Liver (tissue), 9 donors: ENCODE results near the gene TAS2R14. TPM values are rescaled to one million over a fixed set of nuclear protein-coding genes. Genes with fewer than 3 reads are reported as not detected.

Source experiments
- DNase-seq: peaks from one replicate; pipeline ENCODE4 v3.0.0-alpha.2; 2017; ENCODE audit warnings: low spot score
- H3K27ac ChIP-seq, 2 donors: one replicate each; pipeline ENCODE4 v1.7.0; 2013; ENCODE audit warnings: inconsistent platforms in 2 of 2, low read length in 2 of 2, control low read depth in 1 of 2, low read depth in 1 of 2, mild to moderate bottlenecking in 1 of 2
- H3K27me3 ChIP-seq, 4 donors: one replicate each; pipeline versions ENCODE4 v1.6.1 to v1.7.0; 2013; ENCODE audit warnings: low read length in 3 of 4, inconsistent platforms in 1 of 4, mild to moderate bottlenecking in 1 of 4, moderate library complexity in 1 of 4; ENCODE audit not compliant: control insufficient read depth in 4 of 4, insufficient read depth in 4 of 4
- H3K36me3 ChIP-seq, 4 donors: one replicate each; pipeline versions ENCODE4 v1.6.1 to v1.7.0; 2013; ENCODE audit warnings: low read length in 3 of 4, mild to moderate bottlenecking in 3 of 4, low read depth in 1 of 4, moderate library complexity in 1 of 4; ENCODE audit not compliant: control insufficient read depth in 4 of 4, insufficient read depth in 3 of 4
- H3K4me1 ChIP-seq, 4 donors: one replicate each; pipeline versions ENCODE4 v1.6.1 to v1.7.0; 2013; ENCODE audit warnings: low read length in 3 of 4, mild to moderate bottlenecking in 3 of 4, moderate library complexity in 1 of 4; ENCODE audit not compliant: control insufficient read depth in 4 of 4, insufficient read depth in 4 of 4
- H3K4me3 ChIP-seq, 3 donors: one replicate each; pipeline versions ENCODE4 v1.6.1 to v1.7.0; 2013; ENCODE audit warnings: low read length in 3 of 3, control low read depth in 1 of 3, low read depth in 1 of 3, mild to moderate bottlenecking in 1 of 3
- H3K9ac ChIP-seq, 2 donors: one replicate each; pipeline ENCODE4 v1.7.0; 2013; ENCODE audit warnings: low read length in 2 of 2, mild to moderate bottlenecking in 2 of 2, moderate library complexity in 2 of 2, control low read depth in 1 of 2, low read depth in 1 of 2
- H3K9me3 ChIP-seq, 4 donors: one replicate each; pipeline versions ENCODE4 v1.6.1 to v1.7.0; 2013; ENCODE audit warnings: low read length in 3 of 4; ENCODE audit not compliant: control insufficient read depth in 4 of 4
- FOXA1 ChIP-seq: IDR thresholded peaks from 2 replicates; pipeline ENCODE4 v1.6.1; 2016; ENCODE audit warnings: antibody characterized with exemption
- FOXA2 ChIP-seq: IDR thresholded peaks from 2 replicates; pipeline ENCODE4 v1.6.1; 2016; ENCODE audit warnings: antibody characterized with exemption
- GABPA ChIP-seq, 2 donors: IDR thresholded peaks in 1 of 2; conservative IDR thresholded peaks in 1 of 2; 2 replicates each; pipeline ENCODE4 v1.6.1; 2016; ENCODE audit warnings: antibody characterized with exemption in 2 of 2, mild to moderate bottlenecking in 1 of 2, moderate library complexity in 1 of 2
- HNF4A ChIP-seq, 2 donors: conservative IDR thresholded peaks; 2 replicates each; pipeline ENCODE4 v1.6.1; 2016; ENCODE audit warnings: antibody characterized with exemption in 2 of 2, mild to moderate bottlenecking in 2 of 2
- HNF4G ChIP-seq: IDR thresholded peaks from 2 replicates; pipeline ENCODE4 v1.6.1; 2016; ENCODE audit warnings: antibody characterized with exemption
- JUND ChIP-seq, 2 donors: IDR thresholded peaks; 2 replicates each; pipeline ENCODE4 v1.6.1; 2016; ENCODE audit warnings: antibody characterized with exemption in 2 of 2
- NR2F2 ChIP-seq: IDR thresholded peaks from 2 replicates; pipeline ENCODE4 v1.6.1; 2016; ENCODE audit warnings: antibody characterized with exemption
- RAD21 ChIP-seq, 2 donors: IDR thresholded peaks; 2 replicates each; pipeline ENCODE4 v1.6.1; 2016; ENCODE audit warnings: antibody characterized with exemption in 2 of 2, mild to moderate bottlenecking in 2 of 2
- RXRA ChIP-seq, 2 donors: IDR thresholded peaks; 2 replicates each; pipeline ENCODE4 v1.6.1; 2017 to 2018; ENCODE audit warnings: antibody characterized with exemption in 2 of 2, mild to moderate bottlenecking in 1 of 2
- SP1 ChIP-seq: IDR thresholded peaks from 2 replicates; pipeline ENCODE4 v1.6.1; 2018; ENCODE audit warnings: antibody characterized with exemption, mild to moderate bottlenecking
- TAF1 ChIP-seq: conservative IDR thresholded peaks from 2 replicates; pipeline ENCODE4 v1.6.1; 2016; ENCODE audit warnings: antibody characterized with exemption, mild to moderate bottlenecking
- YY1 ChIP-seq: IDR thresholded peaks from 2 replicates; pipeline ENCODE4 v1.6.1; 2016; ENCODE audit warnings: antibody characterized with exemption, mild to moderate bottlenecking
- WGBS: extraction: QIAGEN DNeasy Blood & Tissue Kit; methylation state at CpG from one replicate; pipeline ENCODE4 v1.1.7; 2013; 5-methylcytosine and 5-hydroxymethylcytosine counted together
- polyA plus RNA-seq, 2 donors: library from polyadenylated mRNA; stranded (reverse) in 1 of 2; unstranded in 1 of 2; fragments of 200-250 nt in 1 of 2; fragments of >200 nt in 1 of 2; fragmentation: Nextera tagmentation in 1 of 2; extraction: Ambion mirVana in 1 of 2; gene quantifications; one replicate each; pipeline versions ENCODE4 v1.2.1 to v1.2.3, GENCODE V29; 2013 to 2015
- total RNA-seq, 2 donors: library from RNA; depleted of rRNA; stranded (reverse); fragments of >200 nt; gene quantifications; one replicate each; pipeline ENCODE4 v1.2.3, GENCODE V29; 2014
- TF ChIP-seq, protein P1 (sequence below): fragments of 150-350 bp; IDR thresholded peaks from 2 replicates; pipeline ENCODE4 v1.5.1; 2017; ENCODE audit warnings: improper control_type of control experiment, low read depth, low read length; ENCODE audit not compliant: missing input control
- TF ChIP-seq, protein P2 (sequence below): IDR thresholded peaks from 2 replicates; pipeline ENCODE4 v1.6.1; 2016; ENCODE audit warnings: antibody characterized with exemption, mild to moderate bottlenecking
- TF ChIP-seq, protein P3 (sequence below): IDR thresholded peaks from 2 replicates; pipeline ENCODE4 v1.6.1; 2016; ENCODE audit warnings: antibody characterized with exemption
- TF ChIP-seq, protein P4 (sequence below): IDR thresholded peaks from 2 replicates; pipeline ENCODE4 v1.6.1; 2016; ENCODE audit warnings: antibody characterized with exemption
- TF ChIP-seq, protein P5 (sequence below): IDR thresholded peaks from 2 replicates; pipeline ENCODE4 v1.6.1; 2016; ENCODE audit warnings: antibody characterized with exemption
- donor health status: healthy.
- donor health status: healthy.
- donor health status: healthy.
- donor health status: healthy.
- donor health status: healthy.

TAS2R14 gene
- total and polyA plus RNA-seq, 4 donors, result 0.16 to 6.9 (median 1.5) TPM

DNA sequence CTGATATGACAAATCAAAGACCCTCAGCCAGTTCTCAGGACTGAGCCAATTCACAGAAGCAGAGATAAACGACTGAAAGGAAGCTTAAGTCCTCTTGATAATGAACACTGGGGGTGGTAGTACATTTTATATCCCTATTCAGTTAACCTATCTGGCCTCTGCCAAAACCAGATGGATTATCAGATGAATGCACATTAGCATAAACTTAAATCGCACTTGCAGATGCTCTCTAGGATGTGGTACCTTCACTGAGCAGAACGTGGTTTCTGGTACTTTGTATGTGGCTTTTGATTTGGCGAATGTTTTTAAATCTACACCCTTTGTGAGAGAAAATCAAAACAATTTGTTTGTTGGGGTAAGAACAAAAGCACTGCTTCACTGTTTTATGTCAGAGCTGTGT is 21.1 kb upstream of the TAS2R14 start:
- no peaks in the 10 kb centered on the region for H3K27me3 ChIP-seq
- no peaks in the 10 kb centered on the region for H3K9me3 ChIP-seq
- 78% methylated on average over 4 of the region's 4 CpGs for WGBS
- H3K4me1 ChIP-seq, result no peaks in the 10 kb centered on the region
- DNase-seq, result no peak
- TF ChIP-seq RXRA (IDR thresholded peaks at IDR 0.05), result no peak
- TF ChIP-seq YY1, result no peak
- TF ChIP-seq, protein P1, sequence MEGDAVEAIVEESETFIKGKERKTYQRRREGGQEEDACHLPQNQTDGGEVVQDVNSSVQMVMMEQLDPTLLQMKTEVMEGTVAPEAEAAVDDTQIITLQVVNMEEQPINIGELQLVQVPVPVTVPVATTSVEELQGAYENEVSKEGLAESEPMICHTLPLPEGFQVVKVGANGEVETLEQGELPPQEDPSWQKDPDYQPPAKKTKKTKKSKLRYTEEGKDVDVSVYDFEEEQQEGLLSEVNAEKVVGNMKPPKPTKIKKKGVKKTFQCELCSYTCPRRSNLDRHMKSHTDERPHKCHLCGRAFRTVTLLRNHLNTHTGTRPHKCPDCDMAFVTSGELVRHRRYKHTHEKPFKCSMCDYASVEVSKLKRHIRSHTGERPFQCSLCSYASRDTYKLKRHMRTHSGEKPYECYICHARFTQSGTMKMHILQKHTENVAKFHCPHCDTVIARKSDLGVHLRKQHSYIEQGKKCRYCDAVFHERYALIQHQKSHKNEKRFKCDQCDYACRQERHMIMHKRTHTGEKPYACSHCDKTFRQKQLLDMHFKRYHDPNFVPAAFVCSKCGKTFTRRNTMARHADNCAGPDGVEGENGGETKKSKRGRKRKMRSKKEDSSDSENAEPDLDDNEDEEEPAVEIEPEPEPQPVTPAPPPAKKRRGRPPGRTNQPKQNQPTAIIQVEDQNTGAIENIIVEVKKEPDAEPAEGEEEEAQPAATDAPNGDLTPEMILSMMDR, result no peak
- TF ChIP-seq GABPA (IDR thresholded peaks at IDR 0.05 in 1 of 2, conservative IDR thresholded peaks at IDR 0.05 in 1 of 2), result no peak
- no peak for TF ChIP-seq JUND (IDR thresholded peaks at IDR 0.05)
- no peak for TF ChIP-seq FOXA1
- no peak for TF ChIP-seq HNF4G
- no peak for TF ChIP-seq SP1
- TF ChIP-seq TAF1, result no peak
- TF ChIP-seq, protein P2, sequence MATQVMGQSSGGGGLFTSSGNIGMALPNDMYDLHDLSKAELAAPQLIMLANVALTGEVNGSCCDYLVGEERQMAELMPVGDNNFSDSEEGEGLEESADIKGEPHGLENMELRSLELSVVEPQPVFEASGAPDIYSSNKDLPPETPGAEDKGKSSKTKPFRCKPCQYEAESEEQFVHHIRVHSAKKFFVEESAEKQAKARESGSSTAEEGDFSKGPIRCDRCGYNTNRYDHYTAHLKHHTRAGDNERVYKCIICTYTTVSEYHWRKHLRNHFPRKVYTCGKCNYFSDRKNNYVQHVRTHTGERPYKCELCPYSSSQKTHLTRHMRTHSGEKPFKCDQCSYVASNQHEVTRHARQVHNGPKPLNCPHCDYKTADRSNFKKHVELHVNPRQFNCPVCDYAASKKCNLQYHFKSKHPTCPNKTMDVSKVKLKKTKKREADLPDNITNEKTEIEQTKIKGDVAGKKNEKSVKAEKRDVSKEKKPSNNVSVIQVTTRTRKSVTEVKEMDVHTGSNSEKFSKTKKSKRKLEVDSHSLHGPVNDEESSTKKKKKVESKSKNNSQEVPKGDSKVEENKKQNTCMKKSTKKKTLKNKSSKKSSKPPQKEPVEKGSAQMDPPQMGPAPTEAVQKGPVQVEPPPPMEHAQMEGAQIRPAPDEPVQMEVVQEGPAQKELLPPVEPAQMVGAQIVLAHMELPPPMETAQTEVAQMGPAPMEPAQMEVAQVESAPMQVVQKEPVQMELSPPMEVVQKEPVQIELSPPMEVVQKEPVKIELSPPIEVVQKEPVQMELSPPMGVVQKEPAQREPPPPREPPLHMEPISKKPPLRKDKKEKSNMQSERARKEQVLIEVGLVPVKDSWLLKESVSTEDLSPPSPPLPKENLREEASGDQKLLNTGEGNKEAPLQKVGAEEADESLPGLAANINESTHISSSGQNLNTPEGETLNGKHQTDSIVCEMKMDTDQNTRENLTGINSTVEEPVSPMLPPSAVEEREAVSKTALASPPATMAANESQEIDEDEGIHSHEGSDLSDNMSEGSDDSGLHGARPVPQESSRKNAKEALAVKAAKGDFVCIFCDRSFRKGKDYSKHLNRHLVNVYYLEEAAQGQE, result no peak
- TF ChIP-seq NR2F2, result no peak
- TF ChIP-seq, protein P3, sequence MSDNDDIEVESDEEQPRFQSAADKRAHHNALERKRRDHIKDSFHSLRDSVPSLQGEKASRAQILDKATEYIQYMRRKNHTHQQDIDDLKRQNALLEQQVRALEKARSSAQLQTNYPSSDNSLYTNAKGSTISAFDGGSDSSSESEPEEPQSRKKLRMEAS, result no peak
- TF ChIP-seq, protein P4, sequence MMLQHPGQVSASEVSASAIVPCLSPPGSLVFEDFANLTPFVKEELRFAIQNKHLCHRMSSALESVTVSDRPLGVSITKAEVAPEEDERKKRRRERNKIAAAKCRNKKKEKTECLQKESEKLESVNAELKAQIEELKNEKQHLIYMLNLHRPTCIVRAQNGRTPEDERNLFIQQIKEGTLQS, result no peak
- TF ChIP-seq FOXA2, result no peak
- no peak for TF ChIP-seq HNF4A (conservative IDR thresholded peaks at IDR 0.05)
- H3K36me3 ChIP-seq, result no peaks in the 10 kb centered on the region
- no peak overlapping the region for H3K27ac ChIP-seq
- H3K9ac ChIP-seq, result no peak overlapping the region
- H3K4me3 ChIP-seq, result no peak overlapping the region

DNA sequence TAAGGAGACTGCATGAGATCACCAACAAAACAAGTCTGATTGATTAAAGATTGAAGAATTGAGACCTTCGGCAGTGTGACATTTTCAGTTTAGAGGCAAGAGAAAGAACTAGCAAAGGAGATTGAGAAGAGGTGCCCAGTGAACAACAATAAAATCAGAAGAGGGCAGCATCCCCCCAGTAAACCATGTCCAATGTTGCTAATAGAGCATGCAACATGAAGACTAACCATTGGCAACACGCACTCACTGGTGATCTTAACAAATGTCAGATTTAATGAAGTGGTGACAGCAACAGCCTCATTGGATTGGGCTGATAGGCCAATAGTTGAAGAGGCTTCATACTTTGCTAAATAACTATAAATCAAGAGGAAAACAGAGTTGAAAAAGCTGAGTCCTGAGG is 20.7 kb upstream of the TAS2R14 start:
- over 99% methylated on average over 2 of the region's 2 CpGs for WGBS
- TF ChIP-seq, protein P5, sequence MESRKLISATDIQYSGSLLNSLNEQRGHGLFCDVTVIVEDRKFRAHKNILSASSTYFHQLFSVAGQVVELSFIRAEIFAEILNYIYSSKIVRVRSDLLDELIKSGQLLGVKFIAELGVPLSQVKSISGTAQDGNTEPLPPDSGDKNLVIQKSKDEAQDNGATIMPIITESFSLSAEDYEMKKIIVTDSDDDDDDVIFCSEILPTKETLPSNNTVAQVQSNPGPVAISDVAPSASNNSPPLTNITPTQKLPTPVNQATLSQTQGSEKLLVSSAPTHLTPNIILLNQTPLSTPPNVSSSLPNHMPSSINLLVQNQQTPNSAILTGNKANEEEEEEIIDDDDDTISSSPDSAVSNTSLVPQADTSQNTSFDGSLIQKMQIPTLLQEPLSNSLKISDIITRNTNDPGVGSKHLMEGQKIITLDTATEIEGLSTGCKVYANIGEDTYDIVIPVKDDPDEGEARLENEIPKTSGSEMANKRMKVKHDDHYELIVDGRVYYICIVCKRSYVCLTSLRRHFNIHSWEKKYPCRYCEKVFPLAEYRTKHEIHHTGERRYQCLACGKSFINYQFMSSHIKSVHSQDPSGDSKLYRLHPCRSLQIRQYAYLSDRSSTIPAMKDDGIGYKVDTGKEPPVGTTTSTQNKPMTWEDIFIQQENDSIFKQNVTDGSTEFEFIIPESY, result no peak
- TF ChIP-seq RAD21 (IDR thresholded peaks at IDR 0.05) (peak; percentile 21 to 39), NR2F2 (no peak), SP1 (no peak), GABPA (IDR thresholded peaks at IDR 0.05 in 1 of 2, conservative IDR thresholded peaks at IDR 0.05 in 1 of 2) (no peak)
- TF ChIP-seq, protein P4, result no peak
- DNase-seq, result no peak

More for the DNA sequence above, 20.7 kb upstream of the TAS2R14 start:
- Histone ChIP-seq H3K4me1 (no peaks in the 10 kb centered on the region), H3K36me3 (no peaks in the 10 kb centered on the region), H3K9me3 (no peaks in the 10 kb centered on the region), H3K27me3 (no peaks in the 10 kb centered on the region), H3K4me3 (no peak overlapping the region), H3K9ac (no peak overlapping the region), H3K27ac (no peak overlapping the region)
